HG02588 (cell line): Measurements from ENCODE around the gene PHF21A.

Source experiments
- ATAC-seq: cut with Tn5 transposase; IDR thresholded peaks from one replicate; pipeline ENCODE4 v1.9.1; 2021; ENCODE audit warnings: mild to moderate bottlenecking, moderate library complexity; ENCODE audit not compliant: unreplicated experiment

Gene PHF21A

DNA sequence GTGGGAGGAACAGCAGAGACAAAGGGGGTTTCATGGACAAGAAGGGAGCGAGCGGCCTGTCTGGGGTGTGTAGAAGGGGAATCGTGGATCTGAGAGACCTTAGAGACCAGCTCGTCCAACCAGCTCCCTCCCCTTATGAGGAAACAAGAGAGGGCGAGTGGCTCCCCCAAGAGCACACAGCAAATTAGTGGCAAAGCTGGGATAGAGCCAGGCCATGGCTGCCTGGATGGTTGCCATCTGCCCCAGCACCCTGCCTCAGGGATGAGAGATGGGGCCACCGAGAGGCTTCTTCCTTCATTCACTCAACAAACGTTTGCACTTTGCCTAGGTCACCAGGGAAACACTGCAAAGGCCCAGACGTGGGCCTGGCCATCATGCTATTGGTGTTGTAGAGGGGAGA lies 231.7 kb downstream of the PHF21A start:
- no peak for ATAC-seq

DNA sequence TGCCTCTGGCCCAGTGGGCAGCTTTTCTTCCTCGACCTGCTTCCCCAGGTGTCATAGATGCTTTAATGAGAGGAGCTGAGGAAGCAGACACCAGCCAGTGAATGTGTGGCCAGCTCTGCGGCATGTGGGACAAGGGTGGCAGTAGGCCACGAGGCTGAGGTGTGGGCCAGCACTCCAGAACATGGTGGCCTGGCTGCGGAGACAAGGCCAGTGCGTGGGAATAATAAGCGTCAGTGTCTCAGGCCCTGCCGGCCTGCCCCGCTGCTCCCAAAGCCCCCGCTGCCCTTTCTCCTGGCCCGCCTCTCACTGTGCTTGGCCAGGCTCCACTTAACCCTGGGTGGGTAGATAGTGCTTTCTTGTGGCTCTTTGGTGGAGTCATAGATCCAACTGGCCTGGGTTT lies 233.7 kb downstream of the PHF21A start:
- ATAC-seq, result no peak

DNA sequence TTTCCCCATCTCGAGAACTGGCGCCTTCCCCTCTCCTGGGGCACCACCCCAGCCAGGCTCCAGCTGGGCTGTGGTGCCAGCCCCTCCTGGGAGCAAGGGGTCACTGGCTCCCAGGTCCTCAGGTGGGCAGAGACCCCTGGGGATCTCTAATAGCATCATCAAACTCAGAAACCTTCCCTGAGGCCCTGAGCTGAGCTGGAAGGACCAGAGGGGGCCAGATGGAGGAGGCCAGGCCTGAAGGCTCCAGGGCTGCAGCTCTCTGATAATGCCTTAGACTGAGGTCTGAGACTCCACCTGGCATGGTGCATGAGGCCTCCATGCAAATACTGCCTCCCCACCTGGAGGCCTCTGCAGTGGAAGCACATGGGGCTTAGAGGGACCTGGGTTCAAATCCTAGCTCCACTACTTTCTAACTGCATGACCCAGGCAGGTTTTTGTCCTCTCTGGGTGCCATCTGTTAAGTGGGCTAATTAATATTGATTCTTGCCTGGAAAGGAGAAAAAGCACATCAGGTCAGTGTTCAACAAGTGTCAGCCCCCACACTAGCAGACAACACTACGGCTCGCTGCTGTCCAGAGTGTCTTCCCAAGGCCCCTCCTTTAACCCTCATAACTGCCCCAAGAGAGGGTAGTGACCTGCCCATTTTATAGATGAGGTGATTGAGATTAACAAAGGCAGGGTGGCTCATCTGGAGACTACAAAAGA lies 234.3 kb downstream of the PHF21A start:
- ATAC-seq, result no peak

DNA sequence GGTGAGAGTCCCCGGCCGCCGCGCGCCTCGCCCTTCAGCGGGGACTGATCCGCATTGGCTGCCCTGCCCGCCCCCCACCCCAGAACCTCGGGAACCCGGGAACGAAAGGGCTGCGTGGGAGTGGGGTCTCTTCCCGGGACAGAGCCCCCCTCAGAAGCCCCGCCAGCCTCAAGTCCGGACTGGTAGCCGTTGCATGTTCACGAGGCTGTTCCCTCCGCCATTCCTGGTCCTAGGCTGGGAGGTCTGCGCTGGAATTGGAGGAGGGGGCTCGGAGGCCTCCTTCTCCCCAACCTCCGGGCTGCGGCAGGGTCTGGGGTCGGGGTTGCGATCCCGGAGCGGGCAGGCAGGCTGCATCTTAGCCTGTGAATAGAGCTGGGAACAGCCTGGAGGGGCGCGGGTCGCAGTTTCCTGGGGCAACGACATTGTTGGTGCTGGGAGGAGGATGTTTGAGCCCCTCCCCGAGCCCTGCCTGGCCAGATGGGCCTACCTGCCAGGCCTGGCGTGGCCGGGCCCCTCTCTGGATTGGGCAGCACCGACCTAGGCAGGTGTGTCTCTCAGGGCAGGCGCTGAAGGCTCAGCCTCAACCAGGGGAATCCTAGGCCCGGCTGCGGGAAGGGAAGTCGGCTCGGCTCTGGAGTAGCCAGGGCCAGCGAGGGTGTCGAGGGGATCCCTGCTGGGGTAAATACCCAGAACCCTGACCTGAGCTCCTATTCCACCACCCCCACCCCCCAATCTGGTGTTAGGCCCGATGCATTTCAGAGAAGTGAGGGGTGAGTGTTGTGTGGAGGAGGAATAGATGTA lies 235.1 kb downstream of the PHF21A start:
- ATAC-seq, result no peak

DNA sequence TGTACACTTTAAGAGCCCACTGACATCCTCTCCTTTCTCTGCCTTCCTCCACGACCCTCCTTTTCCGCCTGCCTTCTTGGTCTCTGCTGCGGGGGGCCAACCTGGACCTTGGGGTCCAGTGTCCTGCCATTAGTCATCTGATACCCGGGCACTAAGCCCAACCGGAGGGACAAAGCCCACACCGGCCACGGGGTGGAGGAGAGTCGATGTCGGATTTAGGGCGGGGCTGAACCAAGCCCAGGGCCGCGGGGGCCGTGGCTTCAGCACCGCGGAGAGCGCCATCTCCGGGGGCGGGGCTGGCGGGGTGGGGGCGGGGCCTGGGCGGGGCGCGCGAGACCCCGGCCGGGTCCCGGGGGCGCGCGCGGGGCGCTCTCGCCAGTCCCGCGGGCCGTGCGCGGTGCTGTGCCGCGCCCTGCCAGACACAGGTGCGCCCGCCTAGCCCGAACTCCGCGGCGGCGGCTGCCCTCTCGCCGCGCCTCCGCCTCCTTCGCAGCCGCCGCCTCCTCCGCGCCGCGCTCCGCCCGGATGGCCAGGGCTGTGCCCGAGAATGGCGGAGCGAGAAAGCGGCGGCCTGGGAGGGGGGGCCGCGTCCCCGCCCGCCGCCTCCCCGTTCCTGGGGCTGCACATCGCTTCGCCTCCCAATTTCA lies 235.9 kb downstream of the PHF21A start, which contains the start of gene MAPK8IP1:
TSS of gene MAPK8IP1 (plus strand) at position 378 of the 647 bp plus-strand sequence. CDS start at position 548, 170 bp downstream.
- ATAC-seq, result peak; percentile 61

DNA sequence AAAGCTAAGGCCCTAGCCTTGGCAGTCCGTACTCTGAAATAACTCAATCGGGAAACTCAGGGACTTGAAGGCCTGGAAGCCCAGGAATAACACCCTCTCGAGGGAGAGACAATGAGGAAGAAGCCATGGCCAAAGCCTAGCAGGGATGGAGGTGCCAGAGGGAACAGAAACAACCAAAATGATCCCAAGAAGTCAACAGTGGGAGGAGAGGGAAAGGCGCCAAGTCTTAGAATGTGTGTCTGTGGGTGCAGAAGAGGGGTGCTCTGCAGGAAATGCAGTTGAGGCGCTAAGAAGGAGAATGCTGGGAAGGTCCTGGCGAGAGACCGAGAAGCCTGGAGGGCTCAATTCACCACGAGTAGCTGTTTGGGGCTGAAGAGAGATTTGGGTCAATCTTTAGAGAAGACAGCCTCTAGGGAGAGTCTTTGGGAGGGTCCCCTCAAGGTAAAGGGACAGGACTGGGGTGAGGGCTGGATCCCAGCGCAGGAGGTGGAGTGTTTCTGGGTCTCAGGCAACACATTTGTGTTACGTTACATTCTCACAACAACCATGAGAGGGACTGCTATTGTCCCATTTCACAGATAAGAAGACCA lies 236.6 kb downstream of the PHF21A start:
- no peak for ATAC-seq
